PC-9 (cell line): Measurements from ENCODE around the gene WDR27.

ENCODE experiments used
- EZH2 ChIP-seq: fragments of 200-600 bp; sonication (generic); IDR thresholded peaks from 2 replicates; pipeline ENCODE4 v1.8.0; 2017; ENCODE audit warnings: antibody characterized with exemption, low read depth
- TF ChIP-seq, protein P1 (sequence below): fragments of 200-600 bp; sonication (generic); conservative IDR thresholded peaks from 2 replicates; pipeline ENCODE4 v1.6.1; 2017; ENCODE audit warnings: mixed run types, antibody characterized with exemption, mild to moderate bottlenecking, moderate library complexity

DNA sequence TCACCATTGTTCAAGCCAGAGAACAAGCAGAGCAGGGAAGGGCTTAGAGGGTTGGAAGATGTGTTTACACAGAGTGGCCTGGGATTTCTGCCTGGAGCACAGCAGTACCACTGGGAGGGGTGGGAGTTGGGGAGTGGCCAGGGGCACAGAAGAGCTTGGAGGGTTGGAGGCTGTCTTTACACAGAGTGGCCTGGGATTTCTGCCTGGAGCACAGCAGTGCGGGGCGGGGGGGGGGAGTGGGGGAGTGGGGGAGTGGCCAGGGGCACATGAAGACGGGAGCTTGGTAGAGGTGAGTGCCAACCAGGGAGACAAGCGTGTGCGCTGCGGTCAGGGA, 50.9 kb downstream of the WDR27 start:
- no peak for TF ChIP-seq EZH2
- TF ChIP-seq, protein P1, sequence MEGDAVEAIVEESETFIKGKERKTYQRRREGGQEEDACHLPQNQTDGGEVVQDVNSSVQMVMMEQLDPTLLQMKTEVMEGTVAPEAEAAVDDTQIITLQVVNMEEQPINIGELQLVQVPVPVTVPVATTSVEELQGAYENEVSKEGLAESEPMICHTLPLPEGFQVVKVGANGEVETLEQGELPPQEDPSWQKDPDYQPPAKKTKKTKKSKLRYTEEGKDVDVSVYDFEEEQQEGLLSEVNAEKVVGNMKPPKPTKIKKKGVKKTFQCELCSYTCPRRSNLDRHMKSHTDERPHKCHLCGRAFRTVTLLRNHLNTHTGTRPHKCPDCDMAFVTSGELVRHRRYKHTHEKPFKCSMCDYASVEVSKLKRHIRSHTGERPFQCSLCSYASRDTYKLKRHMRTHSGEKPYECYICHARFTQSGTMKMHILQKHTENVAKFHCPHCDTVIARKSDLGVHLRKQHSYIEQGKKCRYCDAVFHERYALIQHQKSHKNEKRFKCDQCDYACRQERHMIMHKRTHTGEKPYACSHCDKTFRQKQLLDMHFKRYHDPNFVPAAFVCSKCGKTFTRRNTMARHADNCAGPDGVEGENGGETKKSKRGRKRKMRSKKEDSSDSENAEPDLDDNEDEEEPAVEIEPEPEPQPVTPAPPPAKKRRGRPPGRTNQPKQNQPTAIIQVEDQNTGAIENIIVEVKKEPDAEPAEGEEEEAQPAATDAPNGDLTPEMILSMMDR = no peak
